ENCODE data around the gene VEGFD. TPM values are rescaled to one million over a fixed set of nuclear protein-coding genes. Genes with fewer than 3 reads are reported as not detected.

VEGFD gene
- total and polyA plus RNA-seq, 4 donors = 6.1 to 31.5 (median 12.8) TPM

DNA sequence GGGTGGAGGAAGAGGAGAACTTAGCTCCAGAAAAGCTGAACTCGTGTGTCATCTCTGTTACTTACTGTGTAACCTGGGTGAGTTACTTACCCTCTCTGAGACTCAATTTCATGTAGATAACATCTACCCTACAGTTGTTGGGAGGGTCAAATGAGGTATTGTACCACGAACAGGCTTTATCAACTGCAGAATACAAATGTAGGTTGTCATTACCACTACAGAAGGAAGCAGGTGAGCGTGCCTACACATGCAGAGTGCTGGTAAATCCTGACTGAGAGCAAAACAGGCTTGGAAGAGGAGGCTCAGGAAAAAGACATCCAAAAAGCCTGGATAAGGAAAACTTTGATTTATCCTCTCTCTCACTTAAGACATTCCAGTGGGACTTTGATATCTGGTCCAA is 56.1 kb downstream of the VEGFD start:
- ATAC-seq (ENCODE audit: insufficient read depth, low FRiP score) (no peak), DNase-seq (no peak)
- Histone ChIP-seq H3K27me3 (ENCODE audit: control insufficient read depth in 3 of 3, insufficient read depth in 3 of 3, low read length in 2 of 3) (peaks cover 0 to 55% (median 21%) of the 10 kb centered on the region in 3 donors), H3K4me1 (ENCODE audit: control insufficient read depth in 5 of 5, insufficient read depth in 5 of 5, low read length in 5 of 5) (peaks cover 0 to 4% (median 0%) of the 10 kb centered on the region in 5 donors), H3K9me3 (ENCODE audit: control insufficient read depth in 4 of 4, insufficient read depth in 3 of 4, low read length in 3 of 4) (no peaks in the 10 kb centered on the region), H3K9ac (ENCODE audit: insufficient read depth in 1 of 2, low read length in 2 of 2) (no peak overlapping the region), H3K4me3 (no peak overlapping the region), H3K36me3 (ENCODE audit: control insufficient read depth in 4 of 4, insufficient read depth in 4 of 4, low read length in 4 of 4) (peaks cover 6 to 13% (median 9%) of the 10 kb centered on the region in 4 donors), H3K27ac (ENCODE audit: low read depth in 1 of 2, low read length in 1 of 2) (no peak overlapping the region)
- TF ChIP-seq, protein P1, sequence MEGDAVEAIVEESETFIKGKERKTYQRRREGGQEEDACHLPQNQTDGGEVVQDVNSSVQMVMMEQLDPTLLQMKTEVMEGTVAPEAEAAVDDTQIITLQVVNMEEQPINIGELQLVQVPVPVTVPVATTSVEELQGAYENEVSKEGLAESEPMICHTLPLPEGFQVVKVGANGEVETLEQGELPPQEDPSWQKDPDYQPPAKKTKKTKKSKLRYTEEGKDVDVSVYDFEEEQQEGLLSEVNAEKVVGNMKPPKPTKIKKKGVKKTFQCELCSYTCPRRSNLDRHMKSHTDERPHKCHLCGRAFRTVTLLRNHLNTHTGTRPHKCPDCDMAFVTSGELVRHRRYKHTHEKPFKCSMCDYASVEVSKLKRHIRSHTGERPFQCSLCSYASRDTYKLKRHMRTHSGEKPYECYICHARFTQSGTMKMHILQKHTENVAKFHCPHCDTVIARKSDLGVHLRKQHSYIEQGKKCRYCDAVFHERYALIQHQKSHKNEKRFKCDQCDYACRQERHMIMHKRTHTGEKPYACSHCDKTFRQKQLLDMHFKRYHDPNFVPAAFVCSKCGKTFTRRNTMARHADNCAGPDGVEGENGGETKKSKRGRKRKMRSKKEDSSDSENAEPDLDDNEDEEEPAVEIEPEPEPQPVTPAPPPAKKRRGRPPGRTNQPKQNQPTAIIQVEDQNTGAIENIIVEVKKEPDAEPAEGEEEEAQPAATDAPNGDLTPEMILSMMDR (IDR thresholded peaks at IDR 0.05; ENCODE audit: control extremely low read depth, extremely low read depth) = no peak
- 72 to 92% methylated on average over 3 of the region's 3 CpGs for WGBS, 2 donors

GRCh38 chrX:15322472-15322871 is 61.7 kb downstream of the VEGFD start:
- peaks cover 0 to 6% (median 3%) of the 10 kb centered on the region in 4 donors for H3K36me3 ChIP-seq (ENCODE audit: control insufficient read depth in 4 of 4, insufficient read depth in 4 of 4, low read length in 4 of 4)
- WGBS, 2 donors = 69 to 83% methylated on average over 5 of the region's 5 CpGs
- H3K27me3 ChIP-seq (ENCODE audit: control insufficient read depth in 3 of 3, insufficient read depth in 3 of 3, low read length in 2 of 3) = peaks cover 0 to 49% (median 15%) of the 10 kb centered on the region in 3 donors
- no peaks in the 10 kb centered on the region for H3K9me3 ChIP-seq (ENCODE audit: control insufficient read depth in 4 of 4, insufficient read depth in 3 of 4, low read length in 3 of 4)
- DNase-seq (no peak), ATAC-seq (ENCODE audit: insufficient read depth, low FRiP score) (no peak)
- TF ChIP-seq, protein P1 (IDR thresholded peaks at IDR 0.05; ENCODE audit: control extremely low read depth, extremely low read depth) = no peak
- H3K27ac ChIP-seq (ENCODE audit: low read depth in 1 of 2, low read length in 1 of 2) = no peak overlapping the region
- H3K4me1 ChIP-seq (ENCODE audit: control insufficient read depth in 5 of 5, insufficient read depth in 5 of 5, low read length in 5 of 5) = no peaks in the 10 kb centered on the region
- no peak overlapping the region for H3K9ac ChIP-seq (ENCODE audit: insufficient read depth in 1 of 2, low read length in 2 of 2)
- no peak overlapping the region for H3K4me3 ChIP-seq

GRCh38 chrX:15322072-15322471 is 62.1 kb downstream of the VEGFD start:
- no peak for ATAC-seq (ENCODE audit: insufficient read depth, low FRiP score)
- H3K27ac ChIP-seq (ENCODE audit: low read depth in 1 of 2, low read length in 1 of 2) = no peak overlapping the region

More at GRCh38 chrX:15322072-15322471, 62.1 kb downstream of the VEGFD start:
- Histone ChIP-seq H3K27me3 (ENCODE audit: control insufficient read depth in 3 of 3, insufficient read depth in 3 of 3, low read length in 2 of 3) (peaks cover 0 to 53% (median 15%) of the 10 kb centered on the region in 3 donors), H3K4me1 (ENCODE audit: control insufficient read depth in 5 of 5, insufficient read depth in 5 of 5, low read length in 5 of 5) (no peaks in the 10 kb centered on the region), H3K9me3 (ENCODE audit: control insufficient read depth in 4 of 4, insufficient read depth in 3 of 4, low read length in 3 of 4) (no peaks in the 10 kb centered on the region), H3K36me3 (ENCODE audit: control insufficient read depth in 4 of 4, insufficient read depth in 4 of 4, low read length in 4 of 4) (peaks cover 0 to 6% (median 3%) of the 10 kb centered on the region in 4 donors), H3K9ac (ENCODE audit: insufficient read depth in 1 of 2, low read length in 2 of 2) (no peak overlapping the region), H3K4me3 (no peak overlapping the region)
- no peak for DNase-seq
- 76 to 80% methylated on average over 3 of the region's 3 CpGs for WGBS, 2 donors
- TF ChIP-seq, protein P1 (IDR thresholded peaks at IDR 0.05; ENCODE audit: control extremely low read depth, extremely low read depth) = no peak

Data from lung (tissue), 12 donors.